ENCODE results near the gene SGPP2.

GRCh38 chr2:222495388-222495787 is 71.0 kb downstream of the SGPP2 start:
- no peak for TF ChIP-seq CTCF (IDR thresholded peaks at IDR 0.05 in 8 of 11, conservative IDR thresholded peaks at IDR 0.05 in 3 of 11)
- no peak for TF ChIP-seq POLR2A (IDR thresholded peaks at IDR 0.05)
